GM12875 (cell line): Measurements from ENCODE around the gene PCDHA6.
"Not testable (repeated sequence)": the region's sequence is repeated elsewhere in the genome, so short reads cannot be mapped to it uniquely, and the experiment has no call there.

Experiments
- H3K4me3 ChIP-seq: one replicate; pipeline ENCODE4 v1.5.1; 2011; ENCODE audit warnings: low read depth, low read length, control low read depth
- TF ChIP-seq, protein P1 (sequence below): IDR thresholded peaks from 2 replicates; pipeline ENCODE4 v1.5.1; 2011; ENCODE audit warnings: low read depth, mild to moderate bottlenecking, control low read depth, inconsistent platforms, low read length, moderate library complexity, borderline replicate concordance; ENCODE audit not compliant: insufficient read depth

The PCDHA6 gene

DNA sequence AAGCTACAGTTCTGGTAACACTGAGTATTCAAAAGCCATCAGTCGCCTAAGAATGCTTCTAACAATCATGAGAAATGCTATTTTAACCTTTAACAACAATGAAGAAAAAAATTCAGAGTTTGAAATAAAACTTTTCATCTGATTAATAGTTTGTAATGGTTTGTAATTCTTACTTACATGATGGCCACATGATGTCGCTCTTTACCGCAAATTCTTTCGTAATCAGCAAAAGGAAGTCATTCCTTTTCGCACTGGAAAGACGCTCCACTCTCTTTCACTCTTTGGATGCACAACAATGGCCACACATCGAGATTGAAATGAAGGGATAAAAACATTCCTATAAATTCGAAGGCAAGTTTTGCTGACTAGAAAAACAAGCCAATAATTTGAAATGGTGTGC is 6.2 kb downstream of the PCDHA6 start, which contains the start of gene PCDHA7:
PCDHA7 (plus strand) TSS at position 277 of the 400 bp plus-strand sequence; CDS start at position 392, 115 bp downstream.
- TF ChIP-seq, protein P1, sequence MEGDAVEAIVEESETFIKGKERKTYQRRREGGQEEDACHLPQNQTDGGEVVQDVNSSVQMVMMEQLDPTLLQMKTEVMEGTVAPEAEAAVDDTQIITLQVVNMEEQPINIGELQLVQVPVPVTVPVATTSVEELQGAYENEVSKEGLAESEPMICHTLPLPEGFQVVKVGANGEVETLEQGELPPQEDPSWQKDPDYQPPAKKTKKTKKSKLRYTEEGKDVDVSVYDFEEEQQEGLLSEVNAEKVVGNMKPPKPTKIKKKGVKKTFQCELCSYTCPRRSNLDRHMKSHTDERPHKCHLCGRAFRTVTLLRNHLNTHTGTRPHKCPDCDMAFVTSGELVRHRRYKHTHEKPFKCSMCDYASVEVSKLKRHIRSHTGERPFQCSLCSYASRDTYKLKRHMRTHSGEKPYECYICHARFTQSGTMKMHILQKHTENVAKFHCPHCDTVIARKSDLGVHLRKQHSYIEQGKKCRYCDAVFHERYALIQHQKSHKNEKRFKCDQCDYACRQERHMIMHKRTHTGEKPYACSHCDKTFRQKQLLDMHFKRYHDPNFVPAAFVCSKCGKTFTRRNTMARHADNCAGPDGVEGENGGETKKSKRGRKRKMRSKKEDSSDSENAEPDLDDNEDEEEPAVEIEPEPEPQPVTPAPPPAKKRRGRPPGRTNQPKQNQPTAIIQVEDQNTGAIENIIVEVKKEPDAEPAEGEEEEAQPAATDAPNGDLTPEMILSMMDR, result no peak
- H3K4me3 ChIP-seq, result no peak within 1 kb of the TSS

DNA sequence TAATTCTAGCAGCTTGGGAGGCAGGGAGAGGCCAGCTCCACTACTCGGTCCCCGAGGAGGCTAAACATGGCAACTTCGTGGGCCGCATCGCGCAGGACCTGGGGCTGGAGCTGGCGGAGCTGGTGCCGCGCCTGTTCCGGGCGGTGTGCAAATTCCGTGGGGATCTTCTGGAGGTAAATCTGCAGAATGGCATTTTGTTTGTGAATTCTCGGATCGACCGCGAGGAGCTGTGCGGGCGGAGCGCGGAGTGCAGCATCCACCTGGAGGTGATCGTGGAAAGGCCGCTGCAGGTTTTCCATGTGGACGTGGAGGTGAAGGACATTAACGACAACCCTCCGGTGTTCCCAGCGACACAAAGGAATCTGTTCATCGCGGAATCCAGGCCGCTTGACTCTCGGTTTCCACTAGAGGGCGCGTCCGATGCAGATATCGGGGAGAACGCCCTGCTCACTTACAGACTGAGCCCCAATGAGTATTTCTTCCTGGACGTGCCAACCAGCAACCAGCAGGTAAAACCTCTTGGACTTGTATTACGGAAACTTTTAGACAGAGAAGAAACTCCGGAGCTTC is 6.8 kb downstream of the PCDHA6 start:
- not testable (repeated sequence) for H3K4me3 ChIP-seq

DNA sequence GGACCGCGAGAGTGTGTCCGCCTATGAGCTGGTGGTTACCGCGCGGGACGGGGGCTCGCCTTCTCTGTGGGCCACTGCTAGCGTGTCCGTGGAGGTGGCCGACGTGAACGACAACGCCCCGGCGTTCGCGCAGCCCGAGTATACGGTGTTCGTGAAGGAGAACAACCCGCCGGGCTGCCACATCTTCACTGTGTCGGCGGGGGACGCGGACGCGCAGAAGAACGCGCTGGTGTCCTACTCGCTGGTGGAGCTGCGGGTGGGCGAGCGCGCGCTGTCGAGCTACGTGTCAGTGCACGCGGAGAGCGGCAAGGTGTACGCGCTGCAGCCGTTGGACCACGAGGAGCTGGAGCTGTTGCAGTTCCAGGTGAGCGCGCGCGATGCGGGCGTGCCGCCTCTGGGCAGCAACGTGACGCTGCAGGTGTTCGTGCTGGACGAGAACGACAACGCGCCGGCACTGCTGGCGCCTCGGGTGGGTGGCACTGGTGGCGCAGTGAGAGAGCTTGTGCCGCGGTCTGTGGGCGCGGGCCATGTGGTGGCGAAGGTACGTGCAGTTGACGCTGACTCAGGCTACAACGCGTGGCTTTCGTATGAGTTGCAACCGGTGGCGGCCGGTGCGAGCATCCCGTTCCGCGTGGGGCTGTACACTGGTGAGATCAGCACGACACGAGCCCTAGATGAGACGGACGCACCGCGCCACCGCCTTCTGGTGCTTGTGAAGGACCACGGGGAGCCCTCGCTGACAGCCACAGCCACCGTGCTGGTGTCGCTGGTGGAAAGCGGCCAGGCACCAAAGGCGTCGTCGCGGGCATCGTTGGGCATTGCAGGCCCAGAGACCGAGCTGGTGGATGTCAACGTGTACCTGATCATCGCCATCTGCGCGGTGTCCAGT is 8.1 kb downstream of the PCDHA6 start:
- TF ChIP-seq, protein P1, result no peak
- H3K4me3 ChIP-seq, result no peak overlapping the region

DNA sequence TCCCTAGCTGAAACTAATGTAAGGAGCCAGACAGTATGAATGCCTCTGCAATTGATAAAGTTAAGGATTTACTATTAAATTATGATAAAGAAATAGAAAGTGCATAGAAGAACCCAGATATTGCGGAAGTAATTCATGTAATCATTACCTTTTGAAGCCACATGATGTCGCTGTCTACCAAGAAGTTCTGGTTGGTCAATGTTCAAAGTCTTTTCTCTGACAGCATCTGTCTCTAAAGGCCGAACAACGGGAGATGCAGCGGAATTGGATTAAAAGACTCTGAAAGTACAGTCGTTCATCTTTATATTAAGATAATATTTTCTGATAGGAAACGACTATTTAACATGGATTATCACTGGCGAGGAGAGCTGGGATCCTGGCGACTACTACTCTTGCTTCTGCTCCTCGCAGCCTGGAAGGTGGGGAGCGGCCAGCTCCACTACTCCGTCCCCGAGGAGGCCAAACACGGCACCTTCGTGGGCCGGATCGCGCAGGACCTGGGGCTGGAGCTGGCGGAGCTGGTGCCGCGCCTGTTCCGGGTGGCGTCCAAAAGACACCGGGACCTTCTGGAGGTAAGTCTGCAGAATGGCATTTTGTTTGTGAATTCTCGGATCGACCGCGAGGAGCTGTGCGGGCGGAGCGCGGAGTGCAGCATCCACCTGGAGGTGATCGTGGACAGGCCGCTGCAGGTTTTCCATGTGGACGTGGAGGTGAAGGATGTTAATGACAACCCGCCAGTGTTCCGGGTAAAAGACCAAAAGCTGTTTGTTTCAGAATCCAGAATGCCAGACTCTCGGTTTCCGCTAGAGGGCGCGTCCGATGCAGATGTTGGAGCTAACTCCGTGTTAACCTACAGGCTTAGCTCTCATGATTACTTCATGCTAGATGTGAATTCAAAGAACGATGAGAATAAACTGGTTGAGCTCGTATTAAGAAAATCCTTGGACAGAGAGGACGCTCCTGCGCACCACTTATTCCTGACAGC is 13.5 kb downstream of the PCDHA6 start, which contains the start of gene PCDHA8:
PCDHA8 (plus strand) TSS at position 210 of the 985 bp plus-strand sequence; CDS start at position 345, 135 bp downstream.
- TF ChIP-seq, protein P1, result no peak
- H3K4me3 ChIP-seq, result no peak within 1 kb of the TSS

DNA sequence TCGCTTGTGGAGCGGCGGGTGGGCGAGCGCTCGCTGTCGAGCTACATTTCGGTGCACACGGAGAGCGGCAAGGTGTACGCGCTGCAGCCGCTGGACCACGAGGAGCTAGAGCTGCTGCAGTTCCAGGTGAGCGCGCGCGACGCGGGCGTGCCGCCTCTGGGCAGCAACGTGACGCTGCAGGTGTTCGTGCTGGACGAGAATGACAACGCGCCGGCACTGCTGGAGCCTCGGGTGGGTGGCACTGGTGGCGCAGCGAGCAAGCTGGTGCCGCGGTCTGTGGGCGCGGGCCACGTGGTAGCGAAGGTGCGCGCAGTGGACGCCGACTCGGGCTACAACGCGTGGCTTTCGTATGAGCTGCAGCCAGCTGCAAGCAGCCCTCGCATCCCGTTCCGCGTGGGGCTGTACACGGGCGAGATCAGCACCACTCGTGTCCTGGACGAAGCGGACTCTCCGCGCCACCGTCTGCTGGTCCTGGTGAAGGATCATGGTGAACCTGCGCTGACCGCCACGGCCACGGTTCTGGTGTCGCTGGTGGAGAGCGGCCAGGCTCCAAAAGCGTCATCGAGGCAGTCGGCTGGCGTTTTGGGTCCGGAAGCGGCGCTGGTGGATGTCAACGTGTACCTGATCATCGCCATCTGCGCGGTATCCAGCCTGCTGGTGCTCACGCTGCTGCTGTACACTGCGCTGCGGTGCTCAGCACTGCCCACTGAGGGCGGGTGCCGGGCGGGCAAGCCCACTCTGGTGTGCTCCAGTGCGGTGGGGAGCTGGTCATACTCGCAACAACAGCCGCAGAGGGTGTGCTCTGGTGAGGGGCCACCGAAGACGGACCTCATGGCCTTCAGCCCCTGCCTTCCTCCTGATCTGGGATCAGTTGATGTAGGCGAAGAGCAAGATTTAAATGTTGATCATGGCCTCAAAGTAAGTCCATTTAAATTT is 15.3 kb downstream of the PCDHA6 start:
- TF ChIP-seq, protein P1, result no peak
- H3K4me3 ChIP-seq, result no peak overlapping the region

DNA sequence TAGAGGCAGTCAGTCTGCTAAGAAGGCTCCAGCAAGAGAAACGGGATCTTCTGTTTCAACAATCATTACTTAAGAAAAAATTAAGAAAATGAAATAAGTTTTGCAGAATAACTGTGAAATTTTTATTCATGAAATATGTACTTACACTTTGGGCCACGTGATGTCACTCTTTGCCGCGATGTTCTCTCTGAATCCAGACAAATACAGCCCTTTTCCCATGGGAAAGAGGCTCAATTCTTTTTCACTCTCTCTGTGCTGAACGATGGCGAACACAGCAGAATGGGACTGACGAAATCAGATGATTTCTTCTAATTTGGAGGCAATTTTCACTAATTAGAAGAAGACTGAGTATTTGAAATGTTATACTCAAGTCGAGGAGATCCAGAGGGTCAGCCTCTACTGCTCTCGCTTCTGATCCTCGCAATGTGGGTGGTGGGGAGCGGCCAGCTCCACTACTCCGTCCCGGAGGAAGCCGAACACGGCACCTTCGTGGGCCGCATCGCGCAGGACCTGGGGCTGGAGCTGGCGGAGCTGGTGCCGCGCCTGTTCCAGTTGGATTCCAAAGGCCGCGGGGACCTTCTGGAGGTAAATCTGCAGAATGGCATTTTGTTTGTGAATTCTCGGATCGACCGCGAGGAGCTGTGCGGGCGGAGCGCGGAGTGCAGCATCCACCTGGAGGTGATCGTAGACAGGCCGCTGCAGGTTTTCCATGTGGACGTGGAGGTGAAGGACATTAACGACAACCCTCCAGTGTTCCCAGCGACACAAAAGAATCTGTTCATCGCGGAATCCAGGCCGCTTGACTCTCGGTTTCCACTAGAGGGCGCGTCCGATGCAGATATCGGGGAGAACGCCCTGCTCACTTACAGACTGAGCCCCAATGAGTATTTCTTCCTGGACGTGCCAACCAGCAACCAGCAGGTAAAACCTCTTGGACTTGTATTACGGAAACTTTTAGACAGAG is 20.7 kb downstream of the PCDHA6 start, which contains the start of gene PCDHA9:
PCDHA9 (plus strand) TSS at position 244 of the 964 bp plus-strand sequence; CDS start at position 358, 114 bp downstream.
- H3K4me3 ChIP-seq, result not testable (repeated sequence)

DNA sequence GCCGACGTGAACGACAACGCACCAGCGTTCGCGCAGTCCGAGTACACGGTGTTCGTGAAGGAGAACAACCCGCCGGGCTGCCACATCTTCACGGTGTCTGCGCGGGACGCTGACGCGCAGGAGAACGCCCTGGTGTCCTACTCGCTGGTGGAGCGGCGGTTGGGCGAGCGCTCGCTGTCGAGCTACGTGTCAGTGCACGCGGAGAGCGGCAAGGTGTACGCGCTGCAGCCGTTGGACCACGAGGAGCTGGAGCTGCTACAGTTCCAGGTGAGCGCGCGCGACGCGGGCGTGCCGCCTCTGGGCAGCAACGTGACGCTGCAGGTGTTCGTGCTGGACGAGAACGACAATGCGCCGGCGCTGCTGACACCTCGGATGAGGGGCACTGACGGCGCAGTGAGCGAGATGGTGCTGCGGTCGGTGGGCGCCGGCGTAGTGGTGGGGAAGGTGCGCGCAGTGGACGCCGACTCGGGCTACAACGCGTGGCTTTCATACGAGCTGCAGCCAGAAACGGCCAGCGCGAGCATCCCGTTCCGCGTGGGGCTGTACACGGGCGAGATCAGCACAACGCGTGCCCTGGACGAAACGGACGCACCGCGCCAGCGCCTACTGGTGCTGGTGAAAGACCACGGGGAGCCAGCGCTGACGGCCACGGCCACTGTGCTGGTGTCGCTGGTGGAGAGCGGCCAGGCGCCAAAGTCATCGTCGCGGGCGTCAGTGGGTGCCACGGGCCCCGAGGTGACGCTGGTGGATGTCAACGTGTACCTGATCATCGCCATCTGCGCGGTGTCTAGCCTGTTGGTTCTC is 22.3 kb downstream of the PCDHA6 start:
- not testable (repeated sequence) for H3K4me3 ChIP-seq
